ENCODE data around the gene WNT9A. TPM values are rescaled to one million over a fixed set of nuclear protein-coding genes. Genes with fewer than 3 reads are reported as not detected.

The WNT9A gene
- total and polyA plus RNA-seq, 9 of the 15 experiments (the other 6 are each of a cell fraction or from before 2014, with no cell fraction given), result 0.04 to 0.17 (median 0.10) TPM; not detected in 4

GRCh38 chr1:227987181-227987580 lies 39.4 kb upstream of the WNT9A start:
- H3K4me3 ChIP-seq, result no peak overlapping the region
- no peak overlapping the region for H3K9ac ChIP-seq (ENCODE audit: insufficient read depth in 1 of 2, low read depth in 2 of 2, low read length in 2 of 2)
- H3K27me3 ChIP-seq (ENCODE audit: control insufficient read depth in 2 of 2, insufficient read depth in 2 of 2, low read length in 2 of 2), result peaks cover 2 to 5% of the 10 kb centered on the region in 2 experiments; a peak in 3 of 5 replicates
- FAIRE-seq, result no peak
- H3K79me2 ChIP-seq (ENCODE audit: control insufficient read depth, insufficient read depth, low read length), result no peaks in the 10 kb centered on the region
- intact Hi-C loops (cut with micrococcal nuclease) (no loop called here), in situ Hi-C loops (cut with MboI) (no loop called here)
- H3K9me1 ChIP-seq (ENCODE audit: control insufficient read depth, insufficient read depth, low read length), result no peaks in the 10 kb centered on the region
- no peaks in the 10 kb centered on the region for H3K9me3 ChIP-seq (replicated peaks; ENCODE audit: control insufficient read depth, insufficient read depth, low read depth, low read length)
- ATAC-seq, result no peak
- no peak overlapping the region for H3K4me2 ChIP-seq (ENCODE audit: insufficient read depth, low read length)
- H2AFZ ChIP-seq (ENCODE audit: low read depth, low read length), result no peak overlapping the region
- H3K4me1 ChIP-seq (replicated peaks in 1 of 2; ENCODE audit: control insufficient read depth in 2 of 2, insufficient read depth in 2 of 2, low read length in 2 of 2), result no peaks in the 10 kb centered on the region
- no peak for DNase-seq (ENCODE audit: extremely low read depth in 1 of 4, low spot score in 3 of 4)
- no peak overlapping the region for H3K27ac ChIP-seq (ENCODE audit: extremely low read depth, low read depth, low read length)
- ChIA-PET CTCF (ENCODE audit: low intra/inter-chr PET ratio) (no interaction called here), POLR2A (interaction anchor here (1.4 kb wide), 1 partner anchor 11 kb away, joined by 3 read pairs; no protein-coding TSS in a partner anchor)
- no peaks in the 10 kb centered on the region for H4K20me1 ChIP-seq (replicated peaks; ENCODE audit: control insufficient read depth, insufficient read depth, low read length)
- no TSS peak for BruUV-seq (replicated peaks)
- H3K36me3 ChIP-seq (ENCODE audit: control insufficient read depth, insufficient read depth, low read length), result no peaks in the 10 kb centered on the region
- 0% methylated on average over 2 of the region's 2 CpGs for WGBS (ENCODE audit: insufficient coverage, low coverage, missing lambda C conversion rate)
- TF ChIP-seq, protein P1, sequence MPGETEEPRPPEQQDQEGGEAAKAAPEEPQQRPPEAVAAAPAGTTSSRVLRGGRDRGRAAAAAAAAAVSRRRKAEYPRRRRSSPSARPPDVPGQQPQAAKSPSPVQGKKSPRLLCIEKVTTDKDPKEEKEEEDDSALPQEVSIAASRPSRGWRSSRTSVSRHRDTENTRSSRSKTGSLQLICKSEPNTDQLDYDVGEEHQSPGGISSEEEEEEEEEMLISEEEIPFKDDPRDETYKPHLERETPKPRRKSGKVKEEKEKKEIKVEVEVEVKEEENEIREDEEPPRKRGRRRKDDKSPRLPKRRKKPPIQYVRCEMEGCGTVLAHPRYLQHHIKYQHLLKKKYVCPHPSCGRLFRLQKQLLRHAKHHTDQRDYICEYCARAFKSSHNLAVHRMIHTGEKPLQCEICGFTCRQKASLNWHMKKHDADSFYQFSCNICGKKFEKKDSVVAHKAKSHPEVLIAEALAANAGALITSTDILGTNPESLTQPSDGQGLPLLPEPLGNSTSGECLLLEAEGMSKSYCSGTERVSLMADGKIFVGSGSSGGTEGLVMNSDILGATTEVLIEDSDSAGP (CRISPR knock-in tag; IDR thresholded peaks at IDR 0.05), result no peak
- TF ChIP-seq MED1 (CRISPR knock-in tag; IDR thresholded peaks at IDR 0.05; ENCODE audit: borderline replicate concordance) (no peak), CBX8 (IDR thresholded peaks at IDR 0.05; ENCODE audit: borderline replicate concordance, extremely low read depth, low read depth, low read length, poor library complexity, severe bottlenecking) (no peak), PML (IDR thresholded peaks at IDR 0.05; ENCODE audit: low read length) (no peak), ZNF165 (CRISPR knock-in tag; IDR thresholded peaks at IDR 0.05; ENCODE audit: borderline replicate concordance) (no peak), ATF4 (CRISPR knock-in tag; IDR thresholded peaks at IDR 0.05) (no peak), STAT6 (CRISPR knock-in tag; IDR thresholded peaks at IDR 0.05) (no peak), THAP7 (CRISPR knock-in tag; IDR thresholded peaks at IDR 0.05) (no peak), ZNF436 (CRISPR knock-in tag; IDR thresholded peaks at IDR 0.05) (no peak)
